ENCODE data around the gene CAMK4. TPM values are rescaled to one million over a fixed set of nuclear protein-coding genes. Genes with fewer than 3 reads are reported as not detected.
"Not testable (repeated sequence)": the region's sequence is repeated elsewhere in the genome, so short reads cannot be mapped to it uniquely, and the experiment has no call there.

CAMK4 gene
- polyA plus RNA-seq, 1 donor (not counting 4 experiments of a cell fraction or from before 2014, with no cell fraction given): 0.45 TPM

DNA sequence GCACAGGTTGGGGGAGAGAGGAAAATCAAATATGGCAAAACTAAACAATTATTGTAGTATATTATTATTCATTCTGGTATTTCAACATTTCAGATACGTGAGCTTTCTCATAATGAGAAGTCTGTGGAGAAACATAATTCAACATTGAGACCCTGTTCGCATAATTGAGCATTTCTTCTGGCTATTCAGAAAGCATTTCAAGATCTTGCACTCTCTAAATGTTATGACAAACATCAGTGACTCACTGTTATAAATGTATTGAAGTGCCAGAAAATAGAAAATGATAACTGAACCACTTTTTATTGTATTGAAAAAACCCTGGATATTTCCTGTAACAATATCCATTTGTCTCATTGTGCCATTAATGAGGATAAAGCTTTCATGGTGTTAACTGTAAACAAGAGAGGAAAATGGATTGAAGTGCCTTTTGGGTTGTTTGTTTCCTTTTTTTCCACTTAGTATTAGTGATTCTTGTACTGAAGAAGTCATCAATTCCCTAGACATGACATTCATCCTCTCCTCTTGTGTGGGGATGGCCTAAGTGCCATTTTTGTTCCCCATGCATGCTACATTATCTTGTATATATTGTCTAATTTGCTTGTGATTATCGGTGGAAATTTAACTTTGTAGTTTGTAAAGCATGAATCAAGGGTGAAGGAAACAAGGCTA lies 124.6 kb downstream of the CAMK4 start:
- dilution Hi-C loops (cut with MboI; ENCODE audit: extremely low pct_ligation_motif_present, low sequenced_read_pairs): no loop called here
- DNase-seq (ENCODE audit: low read depth, low spot score) (no peak), FAIRE-seq (no peak)
- Histone ChIP-seq H3K27me3 (ENCODE audit: control insufficient read depth, extremely low read depth, insufficient read depth, low read length) (no peaks in the 10 kb centered on the region), H3K9ac (ENCODE audit: control insufficient read depth, extremely low read depth, insufficient read depth, low read length) (no peak overlapping the region), H3K36me3 (ENCODE audit: control insufficient read depth in 2 of 2, extremely low read depth in 1 of 2, insufficient read depth in 2 of 2, low read length in 2 of 2) (no peaks in the 10 kb centered on the region), H3K9me1 (ENCODE audit: control insufficient read depth, extremely low read depth, insufficient read depth, low read length) (no peaks in the 10 kb centered on the region), H4K20me1 (ENCODE audit: control insufficient read depth, extremely low read depth, insufficient read depth, low read length) (no peaks in the 10 kb centered on the region), H3K4me2 (ENCODE audit: control insufficient read depth, extremely low read depth, insufficient read depth, low read depth, low read length) (no peak overlapping the region), H3K4me1 (ENCODE audit: control insufficient read depth, extremely low read depth, insufficient read depth, low read length) (peaks cover 10% of the 10 kb centered on the region), H3K79me2 (ENCODE audit: control insufficient read depth, insufficient read depth, low read length) (no peaks in the 10 kb centered on the region), H2AFZ (ENCODE audit: control insufficient read depth, low read length) (no peak overlapping the region), H3K9me3 (ENCODE audit: control insufficient read depth, low read depth, low read length) (no peaks in the 10 kb centered on the region), H3K27ac (ENCODE audit: control insufficient read depth, insufficient read depth, low read length) (no peak overlapping the region), H3K4me3 (ENCODE audit: control insufficient read depth in 2 of 3, extremely low read depth in 1 of 3, insufficient read depth in 2 of 3, low read depth in 1 of 3, low read length in 3 of 3) (no peak overlapping the region)
- TF ChIP-seq EZH2 (IDR thresholded peaks at IDR 0.05; ENCODE audit: low read length): no peak

DNA sequence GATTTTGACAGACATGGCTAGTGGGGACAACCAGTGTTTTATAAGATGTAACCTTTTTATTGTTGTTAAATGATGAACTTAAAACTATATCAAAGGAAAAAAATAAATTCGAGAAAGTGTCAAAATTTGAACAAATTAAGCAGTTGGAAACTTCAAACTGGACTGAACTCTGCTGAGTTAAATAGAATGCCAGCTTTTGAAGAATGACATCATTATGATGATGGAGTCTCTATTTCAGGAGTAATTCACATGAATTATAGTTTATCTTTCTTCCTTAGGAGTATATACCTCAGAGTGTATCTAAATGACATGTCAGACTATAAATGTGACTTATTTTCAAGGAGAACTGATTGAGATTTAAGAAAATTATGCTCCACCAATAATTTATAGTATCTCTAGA lies 125.2 kb downstream of the CAMK4 start:
- H3K9ac ChIP-seq (ENCODE audit: control insufficient read depth, extremely low read depth, insufficient read depth, low read length): no peak overlapping the region
- no peak overlapping the region for H2AFZ ChIP-seq (ENCODE audit: control insufficient read depth, low read length)
- H3K9me3 ChIP-seq (ENCODE audit: control insufficient read depth, low read depth, low read length): no peaks in the 10 kb centered on the region
- FAIRE-seq (no peak), DNase-seq (ENCODE audit: low read depth, low spot score) (no peak)
- H3K4me3 ChIP-seq (ENCODE audit: control insufficient read depth in 2 of 3, extremely low read depth in 1 of 3, insufficient read depth in 2 of 3, low read depth in 1 of 3, low read length in 3 of 3): no peak overlapping the region
- no peaks in the 10 kb centered on the region for H3K79me2 ChIP-seq (ENCODE audit: control insufficient read depth, insufficient read depth, low read length)
- peaks cover 10% of the 10 kb centered on the region for H3K4me1 ChIP-seq (ENCODE audit: control insufficient read depth, extremely low read depth, insufficient read depth, low read length)
- dilution Hi-C loops (cut with MboI; ENCODE audit: extremely low pct_ligation_motif_present, low sequenced_read_pairs): no loop called here
- no peak overlapping the region for H3K4me2 ChIP-seq (ENCODE audit: control insufficient read depth, extremely low read depth, insufficient read depth, low read depth, low read length)
- H4K20me1 ChIP-seq (ENCODE audit: control insufficient read depth, extremely low read depth, insufficient read depth, low read length): no peaks in the 10 kb centered on the region
- H3K36me3 ChIP-seq (ENCODE audit: control insufficient read depth in 2 of 2, extremely low read depth in 1 of 2, insufficient read depth in 2 of 2, low read length in 2 of 2): no peaks in the 10 kb centered on the region
- H3K27me3 ChIP-seq (ENCODE audit: control insufficient read depth, extremely low read depth, insufficient read depth, low read length): no peaks in the 10 kb centered on the region
- H3K9me1 ChIP-seq (ENCODE audit: control insufficient read depth, extremely low read depth, insufficient read depth, low read length): no peaks in the 10 kb centered on the region
- no peak for TF ChIP-seq EZH2 (IDR thresholded peaks at IDR 0.05; ENCODE audit: low read length)
- no peak overlapping the region for H3K27ac ChIP-seq (ENCODE audit: control insufficient read depth, insufficient read depth, low read length)

DNA sequence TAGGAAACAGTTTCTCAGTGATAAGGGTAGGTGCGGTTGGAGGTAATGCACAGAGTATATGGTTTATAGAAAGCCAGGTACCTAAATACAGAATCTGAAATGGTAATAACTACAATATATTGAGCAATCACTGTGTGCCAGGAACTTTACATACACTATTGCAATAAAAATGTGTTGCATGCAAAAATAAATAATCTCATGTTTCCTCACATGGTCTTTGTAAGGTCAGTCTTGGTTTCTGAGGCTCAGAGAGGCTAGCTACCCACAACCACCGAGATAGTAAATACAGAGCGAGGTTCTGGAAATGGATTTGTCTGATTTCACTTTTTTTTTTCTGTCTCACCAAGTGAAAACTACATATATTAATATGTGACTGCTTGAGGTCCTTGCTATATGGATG lies 128.9 kb downstream of the CAMK4 start:
- H3K4me3 ChIP-seq (ENCODE audit: control insufficient read depth in 2 of 3, extremely low read depth in 1 of 3, insufficient read depth in 2 of 3, low read depth in 1 of 3, low read length in 3 of 3): no peak overlapping the region
- dilution Hi-C loops (cut with MboI; ENCODE audit: extremely low pct_ligation_motif_present, low sequenced_read_pairs): no loop called here
- no peak overlapping the region for H3K4me2 ChIP-seq (ENCODE audit: control insufficient read depth, extremely low read depth, insufficient read depth, low read depth, low read length)
- no peaks in the 10 kb centered on the region for H4K20me1 ChIP-seq (ENCODE audit: control insufficient read depth, extremely low read depth, insufficient read depth, low read length)
- no peaks in the 10 kb centered on the region for H3K79me2 ChIP-seq (ENCODE audit: control insufficient read depth, insufficient read depth, low read length)
- no peaks in the 10 kb centered on the region for H3K9me1 ChIP-seq (ENCODE audit: control insufficient read depth, extremely low read depth, insufficient read depth, low read length)
- no peak for DNase-seq (ENCODE audit: low read depth, low spot score)
- no peaks in the 10 kb centered on the region for H3K36me3 ChIP-seq (ENCODE audit: control insufficient read depth in 2 of 2, extremely low read depth in 1 of 2, insufficient read depth in 2 of 2, low read length in 2 of 2)
- H3K27me3 ChIP-seq (ENCODE audit: control insufficient read depth, extremely low read depth, insufficient read depth, low read length): no peaks in the 10 kb centered on the region
- no peak overlapping the region for H2AFZ ChIP-seq (ENCODE audit: control insufficient read depth, low read length)
- H3K27ac ChIP-seq (ENCODE audit: control insufficient read depth, insufficient read depth, low read length): no peak overlapping the region
- no peaks in the 10 kb centered on the region for H3K4me1 ChIP-seq (ENCODE audit: control insufficient read depth, extremely low read depth, insufficient read depth, low read length)
- FAIRE-seq: no peak
- TF ChIP-seq EZH2 (IDR thresholded peaks at IDR 0.05; ENCODE audit: low read length): no peak
- TF ChIP-seq, protein P1, sequence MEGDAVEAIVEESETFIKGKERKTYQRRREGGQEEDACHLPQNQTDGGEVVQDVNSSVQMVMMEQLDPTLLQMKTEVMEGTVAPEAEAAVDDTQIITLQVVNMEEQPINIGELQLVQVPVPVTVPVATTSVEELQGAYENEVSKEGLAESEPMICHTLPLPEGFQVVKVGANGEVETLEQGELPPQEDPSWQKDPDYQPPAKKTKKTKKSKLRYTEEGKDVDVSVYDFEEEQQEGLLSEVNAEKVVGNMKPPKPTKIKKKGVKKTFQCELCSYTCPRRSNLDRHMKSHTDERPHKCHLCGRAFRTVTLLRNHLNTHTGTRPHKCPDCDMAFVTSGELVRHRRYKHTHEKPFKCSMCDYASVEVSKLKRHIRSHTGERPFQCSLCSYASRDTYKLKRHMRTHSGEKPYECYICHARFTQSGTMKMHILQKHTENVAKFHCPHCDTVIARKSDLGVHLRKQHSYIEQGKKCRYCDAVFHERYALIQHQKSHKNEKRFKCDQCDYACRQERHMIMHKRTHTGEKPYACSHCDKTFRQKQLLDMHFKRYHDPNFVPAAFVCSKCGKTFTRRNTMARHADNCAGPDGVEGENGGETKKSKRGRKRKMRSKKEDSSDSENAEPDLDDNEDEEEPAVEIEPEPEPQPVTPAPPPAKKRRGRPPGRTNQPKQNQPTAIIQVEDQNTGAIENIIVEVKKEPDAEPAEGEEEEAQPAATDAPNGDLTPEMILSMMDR (optimal IDR thresholded peaks at IDR 0.05 in 1 of 3, IDR thresholded peaks at IDR 0.05 in 1 of 3, conservative IDR thresholded peaks at IDR 0.05 in 1 of 3; ENCODE audit: extremely low read depth in 1 of 3, insufficient read depth in 2 of 3, low read length in 3 of 3): no peak
- H3K9me3 ChIP-seq (ENCODE audit: control insufficient read depth, low read depth, low read length): no peaks in the 10 kb centered on the region
- H3K9ac ChIP-seq (ENCODE audit: control insufficient read depth, extremely low read depth, insufficient read depth, low read length): no peak overlapping the region

DNA sequence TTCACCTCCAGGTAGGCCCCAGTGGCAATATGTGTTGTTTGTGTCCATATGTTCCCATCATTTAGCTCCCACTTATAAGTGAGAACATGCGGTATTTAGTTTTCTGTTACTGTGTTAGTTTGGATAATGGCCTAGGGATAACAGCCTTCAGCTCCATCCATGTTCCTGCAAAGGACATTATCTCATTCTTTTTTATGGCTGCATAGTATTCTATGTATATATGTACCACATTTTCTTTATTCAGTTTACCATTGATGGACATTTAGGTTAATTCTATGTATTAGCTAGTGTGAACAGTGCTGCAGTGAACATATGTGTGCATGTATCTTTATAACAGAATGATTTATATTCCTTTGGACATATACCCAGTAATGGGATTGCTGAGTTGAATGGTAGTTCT lies 134.5 kb downstream of the CAMK4 start:
- H3K36me3 ChIP-seq (ENCODE audit: control insufficient read depth in 2 of 2, extremely low read depth in 1 of 2, insufficient read depth in 2 of 2, low read length in 2 of 2); dilution Hi-C loops (cut with MboI; ENCODE audit: extremely low pct_ligation_motif_present, low sequenced_read_pairs); H3K4me1 ChIP-seq (ENCODE audit: control insufficient read depth, extremely low read depth, insufficient read depth, low read length); H4K20me1 ChIP-seq (ENCODE audit: control insufficient read depth, extremely low read depth, insufficient read depth, low read length); H3K79me2 ChIP-seq (ENCODE audit: control insufficient read depth, insufficient read depth, low read length); H3K9ac ChIP-seq (ENCODE audit: control insufficient read depth, extremely low read depth, insufficient read depth, low read length); H3K4me3 ChIP-seq (ENCODE audit: control insufficient read depth in 2 of 3, extremely low read depth in 1 of 3, insufficient read depth in 2 of 3, low read depth in 1 of 3, low read length in 3 of 3); H3K4me2 ChIP-seq (ENCODE audit: control insufficient read depth, extremely low read depth, insufficient read depth, low read depth, low read length); H3K27me3 ChIP-seq (ENCODE audit: control insufficient read depth, extremely low read depth, insufficient read depth, low read length); DNase-seq (ENCODE audit: low read depth, low spot score); H3K9me1 ChIP-seq (ENCODE audit: control insufficient read depth, extremely low read depth, insufficient read depth, low read length); H3K27ac ChIP-seq (ENCODE audit: control insufficient read depth, insufficient read depth, low read length); H2AFZ ChIP-seq (ENCODE audit: control insufficient read depth, low read length); H3K9me3 ChIP-seq (ENCODE audit: control insufficient read depth, low read depth, low read length); FAIRE-seq: not testable (repeated sequence)

Measured in keratinocyte (primary cell).